GM19035 (cell line): Measurements from ENCODE around the gene CNPY4.

Source experiments
- ATAC-seq: cut with Tn5 transposase; IDR thresholded peaks from one replicate; pipeline ENCODE4 v1.9.1; 2021; ENCODE audit not compliant: unreplicated experiment

Gene CNPY4

GRCh38 chr7:100091411-100092181, 27.8 kb upstream of the CNPY4 start:
- no peak for ATAC-seq

- no peak for ATAC-seq
Measured at GRCh38 chr7:100093054-100093453, 26.4 kb upstream of the CNPY4 start.

- ATAC-seq: no peak
Measured at GRCh38 chr7:100093498-100093897, 25.9 kb upstream of the CNPY4 start.

- ATAC-seq: no peak
Measured at GRCh38 chr7:100093925-100094486, 25.4 kb upstream of the CNPY4 start.

- no peak for ATAC-seq
Measured at GRCh38 chr7:100095289-100095688, 24.1 kb upstream of the CNPY4 start.

- no peak for ATAC-seq
Measured at GRCh38 chr7:100095704-100096103, 23.7 kb upstream of the CNPY4 start.

GRCh38 chr7:100098913-100099312, 20.5 kb upstream of the CNPY4 start:
- ATAC-seq: no peak

- no peak for ATAC-seq
Measured at GRCh38 chr7:100099452-100099851, 20.0 kb upstream of the CNPY4 start.

GRCh38 chr7:100100420-100101015, 18.9 kb upstream of the CNPY4 start:
- ATAC-seq: peak; percentile 70

- peak; percentile 85 for ATAC-seq
Measured at GRCh38 chr7:100101016-100101862, 18.2 kb upstream of the CNPY4 start, which contains the start of the genes AP4M1 and MCM7. Gene AP4M1, plus strand, starts transcription at chr7:100101643. Its CDS starts 72 bp downstream, at chr7:100101715. Gene MCM7, minus strand, starts transcription at chr7:100101397. Its CDS starts 103 bp downstream, at chr7:100101294.

- ATAC-seq: no peak
Measured at GRCh38 chr7:100102950-100103840, 16.2 kb upstream of the CNPY4 start.

GRCh38 chr7:100105534-100105933, 13.9 kb upstream of the CNPY4 start:
- ATAC-seq: no peak

GRCh38 chr7:100106633-100107032, 12.8 kb upstream of the CNPY4 start:
- ATAC-seq: no peak

- ATAC-seq: no peak
Measured at GRCh38 chr7:100107125-100107737, 12.2 kb upstream of the CNPY4 start.

GRCh38 chr7:100107890-100108289, 11.5 kb upstream of the CNPY4 start:
- no peak for ATAC-seq

GRCh38 chr7:100109521-100110163, 9.8 kb upstream of the CNPY4 start:
- ATAC-seq: no peak

- no peak for ATAC-seq
Measured at GRCh38 chr7:100111156-100111555, 8.3 kb upstream of the CNPY4 start.

GRCh38 chr7:100111914-100112313, 7.5 kb upstream of the CNPY4 start:
- ATAC-seq: no peak

- ATAC-seq: no peak
Measured at GRCh38 chr7:100115026-100115425, 4.4 kb upstream of the CNPY4 start.
